ENCODE data around the gene BMP8A. TPM values are rescaled to one million over a fixed set of nuclear protein-coding genes. Genes with fewer than 3 reads are reported as not detected.
"Not testable (repeated sequence)": the region's sequence is repeated elsewhere in the genome, so short reads cannot be mapped to it uniquely, and the experiment has no call there.

BMP8A gene
- total and polyA plus RNA-seq, 2 of the 8 experiments (the other 6 are each of a cell fraction or from before 2014, with no cell fraction given): 0.38 to 0.43 TPM

- no peak for TF ChIP-seq CHD2 (IDR thresholded peaks at IDR 0.05; ENCODE audit: low read length)
- no peak for TF ChIP-seq KDM4A (IDR thresholded peaks at IDR 0.05; ENCODE audit: low read depth, low read length, severe bottlenecking)
These were observed 16.6 kb upstream of the BMP8A start (continued) for GRCh38 chr1:39474810-39475209.

- not testable (repeated sequence) for H2BK20ac ChIP-seq (ENCODE audit: low read length); H3K56ac ChIP-seq (replicated peaks; ENCODE audit: insufficient read length, low read depth, low read length); H3K27ac ChIP-seq (ENCODE audit: low read depth, low read length); H3K4me3 ChIP-seq (ENCODE audit: extremely low read depth in 1 of 4, insufficient read depth in 2 of 4, low read depth in 3 of 4, low read length in 4 of 4); H2AK5ac ChIP-seq (ENCODE audit: low read depth, low read length); H3K4me1 ChIP-seq (replicated peaks in 1 of 4; ENCODE audit: control insufficient read depth in 3 of 4, insufficient read depth in 4 of 4, low read length in 3 of 4); H3K9me3 ChIP-seq (ENCODE audit: insufficient read depth in 2 of 2, low read depth in 1 of 2, low read length in 1 of 2); H3K27me3 ChIP-seq (replicated peaks in 1 of 4; ENCODE audit: control insufficient read depth in 3 of 4, extremely low read depth in 1 of 4, insufficient read depth in 3 of 4, low read length in 3 of 4); H3K9ac ChIP-seq (replicated peaks in 1 of 4; ENCODE audit: extremely low read depth in 1 of 4, low read depth in 3 of 4, low read length in 3 of 4); H2BK120ac ChIP-seq (replicated peaks; ENCODE audit: low read depth, low read length); H3K23me2 ChIP-seq (ENCODE audit: low read depth, low read length); H3K4me2 ChIP-seq (ENCODE audit: insufficient read depth in 1 of 2, low read depth in 2 of 2, low read length in 2 of 2); DNase-seq (ENCODE audit: low read depth in 1 of 2, low spot score in 2 of 2); H4K5ac ChIP-seq (ENCODE audit: insufficient read length, low read depth, low read length); H4K8ac ChIP-seq (ENCODE audit: extremely low read depth, insufficient read depth, low read length); H3K23ac ChIP-seq (ENCODE audit: insufficient read length); H4K20me1 ChIP-seq (replicated peaks in 1 of 2; ENCODE audit: control insufficient read depth in 1 of 2, insufficient read depth in 2 of 2, low read length in 2 of 2); H3K4ac ChIP-seq (replicated peaks; ENCODE audit: insufficient read length, low read depth, low read length); H2AFZ ChIP-seq (ENCODE audit: low read length); H2BK5ac ChIP-seq (ENCODE audit: low read depth, low read length); FAIRE-seq; H3K18ac ChIP-seq (ENCODE audit: extremely low read depth, low read length); H2BK15ac ChIP-seq (ENCODE audit: low read length); H4K91ac ChIP-seq (replicated peaks; ENCODE audit: insufficient read length, low read length); H3K79me1 ChIP-seq (ENCODE audit: low read depth, low read length); H2BK12ac ChIP-seq (ENCODE audit: low read depth, low read length); H3K79me2 ChIP-seq (ENCODE audit: control insufficient read depth in 1 of 2, insufficient read depth in 2 of 2, low read length in 2 of 2); H3K14ac ChIP-seq (ENCODE audit: insufficient read length)
- POLR2A ChIA-PET (ENCODE audit: partially characterized antibody): interaction anchor here (1.0 to 1.3 kb wide), 4 partner anchors 14 to 108 kb away, joined by 3 to 4 read pairs (median 3); no protein-coding TSS in a partner anchor
- 89% methylated on average over 1 of the region's 1 CpG; no CpG with 5 or more reads in 1 of the 2 experiments for WGBS, 2 experiments (ENCODE audit: extremely low coverage in 1 of 2, insufficient coverage in 1 of 2, insufficient read length in 1 of 2, insufficient replicate concordance in 2 of 2, low coverage in 1 of 2, low lambda C conversion rate in 2 of 2, missing lambda C conversion rate in 1 of 2)
- CTCF ChIA-PET (ENCODE audit: partially characterized antibody): interaction anchor here (0.5 to 12.0 kb wide), 3 partner anchors 64 to 784 kb away, joined by 3 to 68 read pairs (median 3); no protein-coding TSS in a partner anchor
- peaks cover 2 to 31% (median 20%) of the 10 kb centered on the region in 4 experiments; a peak in 7 of 8 replicates for H3K36me3 ChIP-seq (ENCODE audit: control insufficient read depth in 2 of 4, insufficient read depth in 4 of 4, low read length in 3 of 4)
These were observed 15.9 kb upstream of the BMP8A start for GRCh38 chr1:39475551-39475950.

All from H1 (cell line).